Central memory CD4-positive, alpha-beta T cell (primary cell): ENCODE data around the gene ASIC1.

Experiments used
- DNase-seq: peaks from one replicate; pipeline ENCODE4 v3.0.0; 2022

Gene ASIC1

DNA sequence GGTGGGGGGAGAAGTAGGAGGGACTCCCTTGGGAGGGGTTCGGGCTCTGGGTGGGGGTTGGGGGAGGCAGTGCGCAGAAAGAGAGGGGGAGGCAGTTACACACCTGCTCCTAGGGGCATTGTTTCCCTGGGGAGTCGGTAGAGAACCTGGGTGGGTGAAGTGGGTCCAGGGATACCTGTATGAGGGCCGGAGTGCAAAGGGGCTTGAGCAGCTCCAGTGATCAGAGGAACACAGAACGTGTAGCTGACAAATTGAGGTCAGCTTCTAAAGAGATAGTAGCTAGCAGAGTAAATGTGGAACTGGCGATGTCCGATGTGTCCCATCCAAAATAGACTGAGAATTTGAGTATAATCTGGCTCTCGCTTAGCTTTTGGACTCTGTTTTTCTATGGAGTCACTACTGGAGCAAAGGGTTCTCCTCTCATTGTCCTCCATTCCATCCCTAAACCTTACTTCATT is 28.2 kb downstream of the ASIC1 start:
- DNase-seq, result no peak

GRCh38 chr12:50086148-50086547 is 28.8 kb downstream of the ASIC1 start:
- no peak for DNase-seq

- no peak for DNase-seq
These were observed 29.8 kb downstream of the ASIC1 start for GRCh38 chr12:50087151-50087550.

GRCh38 chr12:50087995-50088394 is 30.6 kb downstream of the ASIC1 start:
- DNase-seq, result no peak

DNA sequence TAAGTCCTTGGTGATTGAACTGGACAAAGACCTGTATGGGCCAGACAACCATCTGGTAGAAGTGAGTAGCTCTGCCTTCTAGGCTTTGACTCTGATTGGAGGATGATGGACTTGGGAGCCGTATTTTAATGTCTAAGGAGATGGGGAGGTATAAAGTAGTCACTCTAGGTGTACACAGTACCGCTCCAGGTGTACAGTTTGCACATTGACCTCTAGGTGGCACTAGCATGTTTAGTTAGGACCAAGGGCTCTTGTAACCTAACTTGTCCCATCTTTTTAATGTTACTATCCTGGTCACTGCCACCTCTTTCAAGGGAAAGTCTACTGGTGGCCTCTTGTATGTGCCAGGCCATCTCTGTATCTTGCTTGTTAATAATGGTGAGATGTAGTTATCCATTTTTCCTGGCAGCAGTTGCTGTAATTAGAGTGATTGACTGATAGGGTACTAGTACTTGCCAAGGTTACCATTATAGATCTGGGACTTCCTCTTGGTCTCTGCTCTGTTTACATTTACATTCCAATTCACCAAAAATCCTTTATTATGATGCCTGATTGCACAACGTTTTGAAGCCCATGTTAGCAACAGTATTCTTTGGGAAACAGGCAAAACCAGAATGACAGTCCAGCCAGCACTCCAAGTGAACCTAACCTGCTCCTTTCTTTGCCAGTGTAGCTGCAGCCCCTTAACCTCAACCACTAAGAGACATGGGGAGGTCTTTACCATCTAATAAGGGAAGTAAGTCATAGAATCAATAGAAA is 31.4 kb downstream of the ASIC1 start:
- peak; percentile 51 for DNase-seq

GRCh38 chr12:50089730-50090129 is 32.3 kb downstream of the ASIC1 start:
- no peak for DNase-seq

DNA sequence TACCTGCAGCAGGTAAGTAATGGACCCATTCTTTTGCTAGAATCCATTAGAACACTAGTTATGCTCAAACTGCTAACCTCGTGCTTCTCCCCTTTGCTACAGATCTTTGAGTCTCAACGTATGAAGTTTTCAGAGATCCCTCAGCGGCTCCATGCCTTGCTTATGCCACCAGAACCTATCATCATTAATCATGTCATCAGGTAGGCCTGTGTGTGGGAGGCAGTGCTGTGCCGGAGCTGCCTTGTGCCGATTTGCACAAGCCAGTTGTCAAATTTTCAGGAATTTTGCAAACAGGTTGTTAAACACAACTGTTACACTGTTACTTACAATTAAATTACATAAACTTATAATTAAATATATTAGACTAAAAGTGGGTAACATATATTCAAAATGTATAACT is 33.0 kb downstream of the ASIC1 start:
- DNase-seq, result no peak

DNA sequence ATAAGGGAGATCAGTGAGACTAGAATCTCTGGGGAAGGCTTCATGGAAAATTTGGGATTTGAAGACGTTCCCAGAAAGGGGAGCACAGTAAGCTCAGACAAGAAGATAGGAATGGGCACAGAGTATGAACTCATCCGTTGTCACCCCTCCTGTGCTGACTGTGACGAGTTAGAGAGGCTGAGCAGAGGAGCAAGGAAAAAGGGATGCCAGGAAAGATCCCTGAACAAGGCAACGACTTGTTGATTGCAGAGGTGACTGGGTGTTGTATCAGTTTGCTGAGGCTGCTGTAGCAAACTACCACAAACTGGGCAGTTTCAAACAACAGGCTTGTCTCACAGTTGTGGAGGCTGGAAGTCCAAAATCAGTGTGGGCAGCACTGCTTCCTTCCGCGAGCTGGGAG is 40.6 kb downstream of the ASIC1 start:
- DNase-seq, result no peak

GRCh38 chr12:50099302-50100008 is 42.1 kb downstream of the ASIC1 start:
- no peak for DNase-seq

GRCh38 chr12:50100561-50100960 is 43.2 kb downstream of the ASIC1 start:
- no peak for DNase-seq

- DNase-seq, result no peak
These were observed 44.3 kb downstream of the ASIC1 start for GRCh38 chr12:50101663-50102062.

- DNase-seq, result no peak
These were observed 44.7 kb downstream of the ASIC1 start for GRCh38 chr12:50102131-50102531.

DNA sequence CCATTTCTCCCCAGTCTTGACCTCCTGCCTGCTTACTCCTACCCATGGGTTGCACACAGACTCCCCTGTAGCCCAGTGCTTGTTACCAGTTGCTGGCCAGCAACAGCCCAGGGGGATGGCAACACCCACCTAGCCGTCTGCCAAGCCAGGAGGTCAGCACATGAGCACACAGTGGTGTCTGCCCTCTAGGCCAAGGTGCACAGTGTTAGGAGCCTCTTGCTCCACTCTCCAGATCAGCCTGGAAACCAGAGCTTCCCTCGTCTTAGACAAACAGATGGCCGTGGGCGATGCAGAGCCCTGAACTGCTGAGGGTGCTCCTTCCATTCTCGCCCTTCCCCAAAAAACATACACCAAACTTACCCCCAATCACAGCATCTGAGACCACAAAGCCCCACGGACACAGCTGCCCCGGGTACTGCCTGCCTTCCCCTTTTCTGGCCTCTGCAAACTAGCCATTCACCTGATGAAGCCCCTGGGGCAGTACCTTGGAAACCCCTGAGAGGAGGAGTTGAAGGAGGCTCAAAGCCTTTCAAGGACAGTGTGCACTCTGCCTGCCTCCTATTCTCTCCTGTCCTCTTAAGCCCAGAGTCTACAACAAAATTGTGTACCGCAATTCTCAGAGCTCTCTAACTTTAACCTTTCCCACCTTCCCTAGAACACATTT is 45.4 kb downstream of the ASIC1 start:
- no peak for DNase-seq

GRCh38 chr12:50103351-50103750 is 46.0 kb downstream of the ASIC1 start:
- DNase-seq, result no peak

DNA sequence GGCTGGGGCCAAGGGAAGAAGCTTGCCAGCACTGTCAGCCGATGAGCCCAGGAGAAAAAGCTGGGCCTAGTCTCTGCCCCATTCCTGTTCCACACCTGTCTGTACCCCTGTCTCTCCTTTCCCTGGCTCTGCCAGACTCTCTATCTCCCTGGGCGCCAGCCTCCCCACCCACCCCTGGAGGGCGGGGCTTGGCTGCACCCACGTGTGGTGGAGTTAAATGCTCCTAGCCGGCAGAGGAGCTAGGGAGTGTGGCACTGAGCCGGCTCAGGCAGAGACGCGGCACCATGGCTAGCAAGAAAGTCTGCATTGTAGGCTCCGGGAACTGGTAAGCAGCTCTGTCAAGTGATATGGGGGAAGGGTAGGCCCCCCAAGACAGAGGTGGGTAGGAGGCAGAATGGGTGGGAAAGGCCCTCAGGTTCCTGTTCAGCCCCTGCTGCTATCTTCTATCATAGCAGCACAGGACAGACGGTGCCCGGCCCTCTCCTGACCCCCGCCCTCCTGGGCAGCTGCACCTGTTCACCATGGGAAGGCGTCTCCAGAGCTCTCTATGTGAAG is 46.4 kb downstream of the ASIC1 start, which contains the start of gene GPD1:
TSS of gene GPD1 (plus strand) at position 242 of the 555 bp plus-strand sequence. CDS start at position 285, 43 bp downstream.
- no peak for DNase-seq

- no peak for DNase-seq
These were observed 47.3 kb downstream of the ASIC1 start for GRCh38 chr12:50104417-50105366.

- no peak for DNase-seq
These were observed 48.6 kb downstream of the ASIC1 start for GRCh38 chr12:50105913-50106450.

DNA sequence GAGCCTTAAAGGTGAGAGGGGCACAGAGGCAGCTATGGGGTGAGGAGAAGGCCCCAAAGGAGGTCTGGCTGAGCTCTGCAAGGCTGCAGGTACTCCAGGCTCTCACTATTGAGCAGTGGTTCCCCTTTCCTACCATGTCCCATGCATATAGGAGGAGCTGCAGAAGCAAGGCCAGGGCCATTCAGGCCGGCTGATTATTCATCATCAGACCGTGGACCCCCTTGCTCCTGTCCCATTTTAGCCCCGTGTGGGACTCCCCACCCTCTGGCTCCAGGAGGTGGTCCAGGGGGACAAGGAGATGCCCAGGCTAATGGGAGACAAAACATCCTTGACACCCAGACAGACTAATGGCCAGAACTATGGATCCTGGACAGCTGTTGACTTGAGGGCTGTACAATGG is 49.5 kb downstream of the ASIC1 start:
- DNase-seq, result no peak

DNA sequence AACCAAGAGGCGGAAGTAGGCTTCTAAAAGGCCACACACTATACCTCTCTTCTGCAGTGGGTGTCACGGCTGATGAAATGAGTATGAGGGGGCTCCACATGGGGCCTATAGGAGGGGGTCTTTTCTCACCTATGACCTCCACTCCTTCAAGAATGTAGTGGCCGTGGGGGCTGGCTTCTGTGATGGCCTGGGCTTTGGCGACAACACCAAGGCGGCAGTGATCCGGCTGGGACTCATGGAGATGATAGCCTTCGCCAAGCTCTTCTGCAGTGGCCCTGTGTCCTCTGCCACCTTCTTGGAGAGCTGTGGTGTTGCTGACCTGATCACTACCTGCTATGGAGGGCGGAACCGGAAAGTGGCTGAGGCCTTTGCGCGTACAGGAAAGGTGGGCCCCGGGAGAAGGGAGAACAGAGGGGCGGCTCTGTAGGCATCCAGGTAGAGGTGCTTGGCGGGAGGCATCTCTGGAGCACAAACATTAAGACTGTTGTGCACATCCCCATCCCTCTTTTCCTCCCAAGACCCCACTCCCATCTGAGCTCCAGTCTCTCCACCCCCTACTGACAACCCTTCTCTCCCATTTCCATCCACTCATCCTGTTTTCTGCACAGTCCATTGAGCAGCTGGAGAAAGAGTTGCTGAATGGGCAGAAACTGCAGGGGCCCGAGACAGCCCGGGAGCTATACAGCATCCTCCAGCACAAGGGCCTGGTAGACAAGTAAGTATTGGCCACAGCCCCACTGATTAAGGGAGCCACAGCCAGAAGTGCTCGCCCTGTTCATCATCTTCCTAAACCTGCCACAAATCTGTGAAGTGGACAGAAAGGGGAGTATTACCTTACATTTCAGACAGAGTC is 50.2 kb downstream of the ASIC1 start:
- no peak for DNase-seq

DNA sequence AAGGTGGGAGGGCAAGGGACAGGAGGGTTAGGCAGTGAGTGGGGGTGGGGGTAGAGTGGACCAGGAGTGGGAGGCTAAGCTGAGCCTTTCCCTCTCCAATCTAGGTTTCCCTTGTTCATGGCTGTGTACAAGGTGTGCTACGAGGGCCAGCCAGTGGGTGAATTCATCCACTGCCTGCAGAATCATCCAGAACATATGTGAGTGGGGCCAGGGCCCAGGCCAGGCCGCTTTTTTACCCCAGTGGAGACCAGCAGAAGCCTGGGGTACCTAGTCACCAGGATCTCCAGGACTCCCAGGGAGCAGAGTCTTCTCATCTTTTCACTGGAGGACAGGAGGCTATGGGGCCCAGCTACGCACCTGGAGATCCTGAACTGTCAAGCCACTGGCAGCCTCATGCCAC is 51.9 kb downstream of the ASIC1 start:
- DNase-seq, result no peak
